GM10266 (cell line): Measurements from ENCODE around the gene ACSS2.

Source experiments
- DNase-seq: peaks from one replicate; pipeline ENCODE4 v3.0.0; 2012; ENCODE audit errors: extremely low spot score
- CTCF ChIP-seq: IDR thresholded peaks from 2 replicates; pipeline ENCODE4 v1.5.1; 2012; ENCODE audit warnings: mild to moderate bottlenecking, low read depth; ENCODE audit not compliant: control insufficient read depth, insufficient read depth; ENCODE audit errors: missing control alignments

ACSS2 gene

DNA sequence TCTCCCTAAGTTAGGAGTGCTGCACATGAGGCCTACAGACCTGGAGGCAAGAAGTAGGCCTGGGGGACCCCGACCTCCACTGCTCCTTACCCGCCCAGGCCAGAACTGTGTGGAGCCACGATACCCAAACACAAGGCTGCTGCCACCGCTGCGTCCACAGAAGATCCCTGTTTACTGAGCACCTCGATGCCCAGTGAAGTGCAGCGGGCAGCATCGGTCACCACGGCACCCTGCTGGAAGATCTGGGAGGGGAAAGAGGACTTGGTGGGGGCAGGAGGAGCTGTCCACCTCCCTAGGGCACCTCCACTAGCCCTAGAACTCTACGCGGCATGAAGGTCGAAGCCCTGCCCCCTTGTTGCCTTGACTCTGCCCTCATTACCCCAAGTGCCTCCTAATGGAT is 13.7 kb upstream of the ACSS2 start:
- no peak for TF ChIP-seq CTCF
- no peak for DNase-seq

- DNase-seq, result no peak
- TF ChIP-seq CTCF, result no peak
These were observed 12.9 kb upstream of the ACSS2 start for GRCh38 chr20:34863421-34863965.

GRCh38 chr20:34864216-34864615 is 12.2 kb upstream of the ACSS2 start:
- DNase-seq, result no peak

DNA sequence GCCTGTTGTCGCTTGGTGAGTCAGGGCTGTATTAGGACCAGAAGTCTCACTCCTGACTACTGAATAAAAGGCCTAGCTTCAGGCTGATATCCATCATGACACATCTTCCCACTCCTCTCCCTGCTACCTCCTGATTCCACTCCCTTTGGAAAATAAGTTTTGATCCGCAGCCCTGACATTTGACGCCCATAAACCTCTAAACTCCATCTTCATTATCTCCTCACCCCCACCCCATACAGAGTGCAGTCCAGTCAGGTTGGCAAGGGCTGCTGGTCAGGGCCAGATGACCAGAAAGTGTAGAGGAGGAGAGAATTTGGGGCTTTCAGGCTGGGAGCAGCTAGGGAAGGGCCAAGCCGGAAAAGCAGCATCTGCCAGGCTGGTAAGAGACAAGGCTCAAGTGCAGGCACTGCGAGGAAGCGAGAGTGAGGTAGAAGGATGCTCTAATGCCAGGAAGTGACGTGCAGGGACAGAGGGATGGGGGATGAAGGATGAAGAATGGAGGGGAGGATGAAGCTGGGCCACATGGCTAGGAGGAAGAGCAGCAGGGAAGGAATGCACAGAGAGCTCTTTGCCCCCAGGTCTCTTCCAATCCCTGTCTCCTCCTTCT is 5.0 kb upstream of the ACSS2 start:
- no peak for TF ChIP-seq CTCF
- no peak for DNase-seq

More at GRCh38 chr20:34864216-34864615, 12.2 kb upstream of the ACSS2 start:
- no peak for TF ChIP-seq CTCF

DNA sequence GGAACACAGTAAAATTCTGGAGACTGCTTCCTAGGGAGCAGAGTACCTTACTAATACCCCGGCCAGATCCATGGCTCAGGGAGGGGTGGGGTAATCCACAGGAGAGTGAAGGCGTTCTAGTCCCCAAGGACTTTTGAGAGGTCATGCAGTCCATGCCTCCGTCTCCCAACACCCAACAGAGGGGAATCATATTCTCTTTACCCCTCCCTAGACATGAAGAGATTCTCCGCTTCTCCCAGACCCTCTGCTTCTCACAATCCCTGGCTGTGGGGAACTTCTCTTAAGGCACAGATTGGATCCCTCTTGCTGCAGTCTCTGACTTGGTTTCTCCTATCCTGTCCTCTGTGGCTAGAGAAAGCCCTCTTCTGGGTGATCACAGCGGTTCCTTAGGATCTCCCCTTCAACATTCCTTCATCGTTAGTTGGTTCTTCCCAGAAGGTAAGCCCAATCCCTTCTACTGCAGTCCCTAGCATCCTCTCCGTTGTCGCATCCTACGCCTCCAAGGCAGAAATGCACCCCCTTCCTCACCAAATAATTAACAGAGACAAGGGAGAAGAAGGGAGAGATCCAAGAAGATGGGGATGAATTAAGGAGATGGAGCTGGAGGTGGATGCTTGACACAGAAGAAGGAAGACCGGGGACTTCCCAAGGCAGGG is 4.3 kb upstream of the ACSS2 start:
- TF ChIP-seq CTCF, result no peak
- DNase-seq, result no peak

- peak; percentile 91 for DNase-seq
- peak; percentile 74 for TF ChIP-seq CTCF
These were observed 3.7 kb upstream of the ACSS2 start, which contains the start of gene GGT7 for GRCh38 chr20:34872622-34873224. GGT7 (minus strand) TSS chr20:34872856; CDS start chr20:34872815, 41 bp downstream.

GRCh38 chr20:34873583-34874093 is 2.8 kb upstream of the ACSS2 start:
- no peak for DNase-seq
- TF ChIP-seq CTCF, result no peak
